HG03378 (cell line): ENCODE measurements around the gene TPBGL.

Experiments used
- ATAC-seq: cut with Tn5 transposase; IDR thresholded peaks from one replicate; pipeline ENCODE4 v1.9.1; 2021; ENCODE audit warnings: mild to moderate bottlenecking, moderate library complexity; ENCODE audit not compliant: unreplicated experiment

TPBGL gene

GRCh38 chr11:75289919-75290318 is 49.3 kb downstream of the TPBGL start:
- ATAC-seq = no peak

GRCh38 chr11:75291741-75292140 is 51.2 kb downstream of the TPBGL start:
- no peak for ATAC-seq

- no peak for ATAC-seq
Measured at GRCh38 chr11:75292943-75293342, 52.4 kb downstream of the TPBGL start.
